ENCODE data around the gene HCRTR1.

GRCh38 chr1:31663622-31664452, 46.3 kb downstream of the HCRTR1 start:
- TF ChIP-seq EZH2 (IDR thresholded peaks at IDR 0.05; ENCODE audit: insufficient read depth, poor library complexity, severe bottlenecking) (no peak), EZH2phosphoT487 (IDR thresholded peaks at IDR 0.05; ENCODE audit: insufficient read depth, low read depth) (no peak)

All from GM23248 (cell line).